GM19467 (cell line): ENCODE measurements around the gene BDKRB2.

ENCODE experiments used
- ATAC-seq: cut with Tn5 transposase; IDR thresholded peaks from one replicate; pipeline ENCODE4 v1.9.1; 2021; ENCODE audit warnings: mild to moderate bottlenecking, moderate library complexity; ENCODE audit not compliant: unreplicated experiment

BDKRB2 gene

DNA sequence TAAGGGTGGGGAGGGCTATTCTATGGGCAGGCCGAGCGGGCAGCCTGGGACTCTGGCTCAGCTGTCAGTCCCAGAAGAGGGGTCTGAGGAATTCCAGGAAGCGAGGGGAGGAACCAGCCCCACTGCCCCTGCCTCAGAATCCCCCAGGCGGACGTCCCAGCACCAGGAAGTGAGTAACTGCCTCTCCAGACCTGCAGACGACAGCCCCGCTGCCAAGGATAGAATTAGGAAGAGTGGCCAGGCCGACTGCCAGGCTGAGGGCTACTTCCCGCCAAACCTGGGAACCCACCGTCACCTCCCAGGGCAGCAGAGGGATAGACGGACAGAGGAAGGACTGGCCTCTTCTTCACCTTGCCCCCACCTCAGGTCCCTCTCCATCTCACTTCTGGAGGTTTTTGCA is 6.7 kb upstream of the BDKRB2 start:
- ATAC-seq, result no peak

DNA sequence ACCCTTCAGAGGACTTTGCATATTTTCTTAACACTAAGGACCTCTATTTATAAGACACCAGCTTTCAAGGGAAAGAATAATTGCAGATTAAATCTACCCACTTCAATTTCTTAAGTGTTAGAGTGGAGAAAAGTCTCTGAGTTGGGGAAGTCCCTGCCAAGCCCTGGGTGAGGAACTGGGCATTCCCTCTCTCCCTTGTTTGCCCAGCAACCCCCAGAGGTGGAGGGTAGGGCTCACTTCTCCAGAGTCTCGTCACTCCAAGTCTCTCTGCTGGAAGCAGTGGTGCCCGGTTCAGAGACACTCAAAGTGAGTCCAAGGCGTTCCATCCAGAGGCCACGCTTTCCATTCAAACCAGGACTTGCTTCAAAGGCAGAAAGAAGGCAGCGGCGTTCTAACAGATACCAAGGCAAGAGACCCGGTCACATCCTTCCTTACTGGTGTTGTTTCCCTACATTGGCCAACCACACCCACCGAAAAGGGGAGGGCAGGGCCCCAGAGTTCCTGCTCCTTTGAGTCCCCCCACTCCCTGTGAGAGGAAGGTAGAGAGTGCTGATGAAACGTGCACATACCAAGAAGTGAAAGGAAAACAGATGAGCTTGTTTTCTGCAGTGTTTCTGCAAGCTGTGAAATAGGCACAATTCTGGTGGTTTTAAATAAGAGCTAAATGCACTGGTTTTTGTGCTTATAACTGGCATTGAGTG is 6.1 kb upstream of the BDKRB2 start:
- no peak for ATAC-seq

DNA sequence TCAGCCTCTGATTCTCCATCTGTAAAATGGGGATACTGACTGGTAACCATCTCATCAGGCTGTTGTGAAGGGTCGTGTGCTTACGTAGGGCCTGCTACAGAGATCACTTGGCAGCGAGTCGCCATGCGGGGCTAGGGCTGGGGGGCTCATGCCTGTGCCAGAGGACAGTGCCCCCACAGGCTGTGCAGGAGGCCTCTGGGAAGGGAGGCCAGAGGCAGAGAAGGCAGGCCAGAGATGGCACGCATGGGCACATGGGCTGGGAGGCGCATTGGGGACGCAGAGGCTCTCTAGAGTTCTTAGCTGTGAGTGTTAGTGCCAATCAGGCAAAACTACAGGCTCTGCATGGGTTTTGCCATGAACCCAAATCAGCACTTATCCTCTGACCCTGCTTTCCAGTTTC is 3.5 kb upstream of the BDKRB2 start:
- ATAC-seq, result no peak

DNA sequence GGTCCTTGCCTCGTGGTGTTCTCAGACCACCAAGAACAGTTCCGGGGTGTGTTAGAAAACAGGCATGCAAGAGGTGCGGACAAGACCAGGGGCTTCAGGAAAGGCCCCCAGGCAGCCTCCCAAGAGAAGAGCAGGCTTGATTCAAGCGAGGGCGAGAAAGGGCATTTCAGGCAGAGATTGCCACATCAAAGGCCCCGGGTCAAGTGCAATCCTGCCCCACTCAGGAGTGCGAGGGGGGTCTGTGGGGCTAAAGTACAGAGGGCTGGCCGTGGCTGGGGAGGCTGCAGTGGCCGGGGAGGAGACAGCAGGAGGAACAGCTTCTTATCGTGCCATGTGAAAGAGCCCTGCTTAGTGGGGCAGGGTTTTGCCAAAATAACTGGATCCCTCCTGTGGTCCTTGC is 2.7 kb upstream of the BDKRB2 start:
- ATAC-seq, result no peak

DNA sequence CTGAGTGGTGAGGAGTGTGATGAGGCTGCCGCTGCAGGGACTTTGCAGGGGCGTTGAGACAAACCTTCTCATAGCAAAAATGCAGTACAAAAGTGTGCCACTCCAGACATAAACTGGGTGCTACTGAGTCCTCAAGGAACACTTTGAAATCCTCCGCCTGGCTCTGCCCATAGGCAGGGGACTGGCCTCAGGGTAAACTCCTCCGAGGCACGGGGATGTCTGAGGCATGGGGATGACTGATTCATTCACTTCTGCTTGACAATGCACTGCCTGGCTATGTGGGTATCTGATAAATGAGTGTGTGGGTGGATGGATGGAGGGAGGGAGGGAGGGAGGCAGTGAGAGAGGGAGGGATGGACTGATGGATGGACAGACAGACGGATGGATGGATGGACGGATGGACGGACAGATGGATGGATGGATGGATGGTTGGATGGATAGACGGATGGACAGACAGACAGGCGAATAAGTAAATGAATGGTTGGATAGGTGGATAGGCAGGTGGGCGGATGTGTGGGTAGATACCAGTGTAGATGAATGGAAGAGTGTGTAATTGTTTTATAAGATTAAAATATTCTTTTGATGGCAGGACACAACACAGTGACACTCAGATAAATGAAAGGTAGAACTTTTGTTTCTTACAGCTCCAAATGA is 2.1 kb upstream of the BDKRB2 start:
- no peak for ATAC-seq

DNA sequence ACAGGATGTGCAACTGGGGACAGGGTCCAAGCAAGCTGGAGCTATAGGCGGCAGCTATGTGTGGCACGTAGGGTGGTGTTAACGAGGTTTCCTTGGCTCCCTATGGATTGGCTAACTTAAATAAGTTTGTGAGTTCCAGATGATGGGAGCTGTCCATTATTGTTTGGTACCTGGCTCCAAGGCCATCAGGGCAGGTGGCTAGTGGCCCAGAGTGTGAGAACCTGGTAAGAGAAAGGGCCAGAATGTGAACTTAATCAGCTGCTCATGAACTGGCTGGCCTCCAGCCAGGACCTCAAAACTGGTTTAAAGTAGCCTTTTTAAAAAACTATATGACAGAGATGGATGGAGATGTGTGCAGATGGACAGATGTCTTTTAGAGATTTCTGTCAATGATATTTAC is 1.5 kb upstream of the BDKRB2 start:
- ATAC-seq, result no peak

DNA sequence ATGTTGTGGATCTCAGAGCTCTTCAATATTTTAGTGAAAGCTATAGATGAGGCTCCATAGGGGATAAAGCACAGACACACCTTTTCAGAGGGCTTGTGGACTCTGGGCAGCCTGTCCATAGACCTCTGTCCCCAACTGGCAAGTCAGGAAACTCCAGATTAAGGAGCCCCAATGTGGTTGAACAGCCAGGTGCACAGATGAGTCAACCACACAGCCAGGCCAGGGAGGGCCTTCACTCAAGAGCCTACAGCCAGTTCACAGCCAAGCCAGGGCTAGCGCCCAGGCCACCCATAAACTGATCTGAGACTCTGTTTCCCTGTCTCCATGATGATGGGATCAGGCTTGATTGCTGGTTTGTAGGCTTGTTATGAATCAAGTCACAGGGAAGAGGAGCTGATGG is 1.0 kb upstream of the BDKRB2 start:
- ATAC-seq, result no peak

DNA sequence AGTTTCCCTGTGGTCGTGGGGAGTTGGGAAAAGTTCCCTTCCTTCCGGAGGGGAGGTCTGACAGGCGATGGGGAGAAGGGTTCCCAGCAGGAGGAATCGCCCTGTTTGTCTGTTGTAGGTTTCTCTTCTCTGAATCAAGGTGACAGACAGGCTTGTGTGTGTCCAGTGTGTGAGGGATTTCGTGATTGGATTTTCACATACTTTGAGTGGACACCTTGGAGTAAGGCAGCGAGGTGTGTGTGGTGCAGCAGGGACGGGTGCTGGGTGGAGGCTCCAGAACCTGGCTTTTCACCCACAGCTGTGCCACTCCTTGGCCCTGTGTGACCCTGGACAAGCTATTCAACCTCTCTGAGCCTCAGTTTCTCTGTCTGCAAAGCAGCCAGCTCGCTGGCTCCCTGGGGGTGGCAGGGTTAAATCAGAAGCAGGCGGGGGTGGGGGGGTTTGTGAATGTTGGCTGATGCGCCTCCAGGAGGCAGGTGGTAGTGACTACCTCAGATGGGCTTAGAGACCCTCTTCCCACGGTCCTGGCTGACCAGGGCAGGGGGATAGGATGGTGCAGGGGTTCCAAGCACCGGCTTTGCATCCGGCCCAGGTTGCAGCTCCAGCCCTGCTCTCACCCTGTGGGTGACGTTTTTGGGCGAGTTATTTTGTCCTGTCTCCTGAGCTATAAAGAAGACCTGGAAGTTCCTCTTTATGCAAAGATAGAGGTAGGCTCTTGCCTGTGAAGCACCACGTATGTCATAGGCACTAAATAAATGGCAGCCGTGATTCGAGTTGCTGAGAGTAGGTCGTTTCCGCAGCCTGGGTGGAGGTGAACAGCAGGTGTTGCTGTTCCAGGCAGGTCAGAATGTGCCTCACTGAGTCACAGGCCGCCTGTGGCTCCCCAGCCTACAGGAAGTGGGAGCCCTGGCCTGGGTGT is 679 bp downstream of the BDKRB2 start:
- ATAC-seq, result no peak

DNA sequence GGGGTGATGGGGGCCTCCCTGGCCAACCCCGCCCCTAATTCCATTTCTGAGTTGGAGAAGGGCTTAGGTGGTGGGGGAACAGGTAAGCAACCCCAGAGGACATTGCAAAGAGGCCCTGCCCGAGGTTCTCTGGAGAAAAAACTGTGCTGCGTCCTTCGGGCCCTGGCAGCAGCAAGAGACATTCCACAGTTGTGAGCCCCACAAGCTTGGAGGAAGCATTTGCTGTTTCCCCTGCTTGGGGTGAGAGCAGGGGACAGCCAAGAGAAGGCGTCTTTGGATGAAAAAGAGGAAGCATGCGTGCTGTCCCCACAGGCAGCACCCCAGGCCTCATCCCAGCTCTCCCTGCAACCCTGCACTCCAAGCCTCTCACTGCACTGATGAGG is 1.3 kb downstream of the BDKRB2 start:
- no peak for ATAC-seq

DNA sequence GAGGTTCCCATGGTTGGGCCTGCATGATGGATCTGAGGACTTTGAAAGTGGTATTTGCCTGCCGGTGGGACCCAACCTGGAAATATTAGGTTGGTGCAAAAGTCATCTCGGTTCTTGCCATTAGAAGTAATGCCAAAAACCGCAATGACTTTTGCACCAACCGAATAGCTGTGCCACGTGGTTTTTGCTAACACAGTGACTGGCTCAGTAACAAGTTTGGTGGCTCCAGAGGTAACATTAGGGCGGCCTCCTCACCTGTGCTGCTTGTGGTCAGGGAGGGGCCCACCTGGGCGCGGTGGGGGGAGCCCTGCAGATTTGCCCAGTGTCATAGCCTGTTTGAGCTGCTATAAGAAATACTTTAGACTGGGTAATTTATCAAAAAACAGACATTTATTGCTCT is 1.8 kb downstream of the BDKRB2 start:
- no peak for ATAC-seq

DNA sequence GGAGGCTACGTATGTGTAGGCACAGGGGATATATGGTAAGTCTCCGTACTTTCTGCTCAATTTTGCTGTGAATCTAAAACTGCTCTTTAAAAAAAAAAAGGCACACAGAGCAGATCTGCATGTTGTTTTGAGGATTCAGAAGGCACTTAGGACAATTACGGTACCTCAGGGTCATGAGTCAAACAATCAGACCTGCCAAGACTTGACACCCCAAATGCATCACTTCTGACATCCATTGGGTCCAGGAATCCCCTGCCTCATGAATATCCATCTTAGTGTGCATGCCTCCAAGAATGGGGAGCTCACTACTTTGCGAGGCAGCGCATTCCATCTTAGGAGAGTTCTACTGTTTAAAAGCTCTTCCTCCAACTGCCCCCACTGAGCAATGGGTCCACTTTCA is 3.0 kb downstream of the BDKRB2 start:
- ATAC-seq, result no peak

DNA sequence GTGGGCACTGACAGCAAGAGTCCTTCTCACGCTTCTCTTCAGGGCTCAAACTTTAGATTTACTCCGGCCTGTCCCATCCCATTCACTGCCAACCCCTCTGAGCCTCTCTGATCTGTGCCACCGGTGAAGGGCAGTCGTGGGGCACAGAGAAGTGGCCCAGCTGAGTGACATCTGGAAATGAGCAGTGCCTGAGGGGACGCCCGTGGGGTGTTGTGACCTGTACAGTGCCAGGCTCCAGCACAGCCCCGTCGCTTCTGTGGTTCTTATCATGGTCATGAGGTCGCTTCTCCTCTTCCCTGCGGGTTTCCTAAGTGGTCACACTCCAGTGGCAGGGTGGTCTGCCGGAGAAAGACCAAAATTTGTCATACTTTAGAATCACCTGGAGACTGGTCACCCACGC is 4.1 kb downstream of the BDKRB2 start:
- ATAC-seq, result no peak

DNA sequence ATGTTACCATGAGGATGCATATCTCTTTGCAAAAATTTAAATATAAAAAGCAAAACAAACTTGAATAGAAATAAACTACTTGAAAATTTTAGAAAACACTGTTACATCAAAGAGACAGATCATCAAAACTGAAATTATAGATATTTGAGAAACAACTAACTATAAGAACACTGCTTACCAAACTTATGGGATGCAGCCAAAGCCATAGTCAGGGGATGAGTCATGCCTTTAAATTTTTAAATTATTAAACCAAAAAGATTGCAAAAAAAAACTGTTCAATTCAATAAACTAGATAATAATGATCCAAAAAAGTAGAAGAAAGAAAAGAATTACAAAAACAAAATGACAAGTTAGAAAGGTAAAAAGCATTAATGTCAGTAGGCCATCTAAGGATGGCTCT is 7.5 kb downstream of the BDKRB2 start:
- no peak for ATAC-seq

DNA sequence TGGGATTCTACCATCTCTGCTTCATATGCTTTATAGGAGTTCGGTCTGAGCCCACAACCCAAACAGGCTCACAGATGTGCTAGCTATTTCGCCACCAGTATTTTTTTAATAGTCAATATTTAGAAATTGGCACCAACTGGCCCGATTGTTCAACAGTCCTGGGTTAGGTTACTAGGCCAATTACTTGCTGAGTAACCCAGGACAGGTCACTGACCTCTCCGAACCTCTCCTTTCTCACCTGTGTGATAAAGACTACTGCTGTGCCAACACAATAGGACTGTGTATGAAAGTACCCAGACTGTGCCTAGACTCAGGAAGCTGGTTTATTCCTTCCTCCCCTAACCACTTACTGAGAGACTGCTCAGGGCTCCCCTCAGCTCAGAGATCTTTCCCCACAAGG is 8.3 kb downstream of the BDKRB2 start:
- no peak for ATAC-seq

DNA sequence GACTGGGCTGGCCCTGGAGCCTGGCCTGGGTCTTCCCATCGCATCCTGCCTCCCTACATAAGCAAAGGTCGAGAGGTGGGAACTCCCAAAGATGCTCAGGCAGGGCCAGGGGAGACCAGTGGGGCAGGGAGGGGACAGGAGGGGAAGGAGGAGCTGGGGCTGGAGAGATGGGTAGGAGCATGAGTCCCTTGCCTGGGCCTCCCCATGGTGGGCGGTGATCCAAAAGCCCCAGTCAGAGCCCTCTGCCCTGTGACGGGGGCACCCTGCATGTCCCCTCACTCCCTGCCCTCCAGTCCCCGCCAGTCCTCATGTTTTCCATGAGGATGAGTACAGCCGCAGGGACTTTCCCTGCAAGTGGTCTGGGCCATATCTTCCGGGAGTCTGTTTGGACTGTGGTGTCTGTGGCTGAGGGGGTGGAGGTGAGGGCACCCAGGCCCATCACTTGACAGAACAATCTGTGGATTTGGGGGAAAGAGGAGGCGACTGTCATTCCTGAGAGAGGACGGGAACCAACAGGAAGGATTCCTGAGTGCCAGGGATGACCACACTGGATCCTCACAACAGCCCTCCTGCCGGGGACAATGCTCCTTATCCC is 9.3 kb downstream of the BDKRB2 start:
- ATAC-seq, result no peak

DNA sequence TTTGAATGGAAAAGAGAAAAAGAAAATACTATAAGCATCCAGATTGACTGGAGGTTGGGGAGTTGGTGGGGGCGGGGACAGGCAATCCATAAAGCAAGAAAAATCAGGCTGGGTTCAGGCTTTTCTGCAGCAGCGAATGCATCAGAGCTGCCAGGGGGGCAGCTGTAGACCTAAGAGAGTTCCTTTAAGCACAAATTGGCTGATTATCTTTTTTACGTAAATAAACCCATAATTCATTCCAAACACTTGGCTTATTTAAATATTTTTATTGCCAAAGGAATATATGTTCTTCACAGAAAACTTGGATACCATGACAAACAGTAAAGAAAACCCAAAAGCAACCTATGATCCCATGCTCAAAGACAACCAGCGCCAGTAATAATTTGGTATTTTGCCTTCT is 10.2 kb downstream of the BDKRB2 start:
- ATAC-seq, result no peak

DNA sequence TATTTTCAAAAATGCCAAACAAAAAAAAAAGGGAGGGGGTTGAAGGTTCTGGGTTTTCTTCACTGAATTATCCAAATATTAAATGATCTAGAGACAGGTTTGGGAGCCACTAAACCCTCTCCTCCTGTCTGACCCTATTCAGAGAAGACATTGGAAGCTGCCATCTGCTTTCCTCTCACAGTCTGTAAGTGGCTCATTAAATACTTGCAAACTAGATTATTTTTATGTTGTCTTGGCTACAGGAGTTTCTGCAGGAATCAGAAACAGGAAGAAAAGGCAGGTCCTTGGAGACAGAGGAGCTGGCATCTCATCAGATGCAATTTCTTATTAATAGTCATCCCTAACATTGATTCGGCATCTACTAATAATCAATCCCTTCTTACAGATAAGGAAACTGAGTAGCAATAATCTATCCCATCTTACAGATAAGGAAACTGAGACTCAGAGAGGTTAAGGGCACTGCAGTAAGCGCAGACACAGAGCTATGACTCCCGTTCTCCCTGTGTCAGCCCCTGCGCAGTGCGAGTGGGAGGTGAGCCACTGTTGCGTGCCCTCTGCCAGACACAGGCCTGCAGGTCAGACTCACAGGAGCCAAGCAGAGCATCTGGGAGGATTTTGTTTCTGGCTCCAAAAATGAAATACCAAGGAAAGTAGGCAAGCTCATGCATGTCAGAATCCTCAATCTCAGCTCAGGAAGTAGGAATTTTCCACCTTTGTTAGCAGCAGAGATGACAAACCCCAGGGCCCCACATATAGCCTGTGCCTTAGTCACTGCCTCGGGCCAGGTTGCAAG is 11.0 kb downstream of the BDKRB2 start:
- no peak for ATAC-seq

DNA sequence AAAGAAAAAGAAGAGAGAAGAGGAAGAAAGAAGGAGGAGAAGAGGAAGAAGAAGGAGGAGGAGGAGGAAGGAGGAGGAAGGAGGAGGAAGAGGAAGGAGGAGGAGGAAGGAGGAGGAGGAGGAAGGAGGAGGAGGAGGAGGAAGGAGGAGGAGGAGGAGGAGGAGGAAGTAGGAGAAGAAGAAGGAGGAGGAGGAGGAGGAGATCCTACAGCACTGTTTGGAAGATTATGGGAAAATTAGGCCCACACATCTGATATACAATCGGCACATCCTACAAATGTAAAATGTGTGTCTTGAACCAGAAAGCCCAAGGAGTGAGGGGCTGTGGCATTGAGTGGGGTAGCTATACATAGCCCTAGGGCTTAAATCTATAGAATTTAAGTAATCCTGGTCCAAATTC is 12.0 kb downstream of the BDKRB2 start:
- no peak for ATAC-seq

DNA sequence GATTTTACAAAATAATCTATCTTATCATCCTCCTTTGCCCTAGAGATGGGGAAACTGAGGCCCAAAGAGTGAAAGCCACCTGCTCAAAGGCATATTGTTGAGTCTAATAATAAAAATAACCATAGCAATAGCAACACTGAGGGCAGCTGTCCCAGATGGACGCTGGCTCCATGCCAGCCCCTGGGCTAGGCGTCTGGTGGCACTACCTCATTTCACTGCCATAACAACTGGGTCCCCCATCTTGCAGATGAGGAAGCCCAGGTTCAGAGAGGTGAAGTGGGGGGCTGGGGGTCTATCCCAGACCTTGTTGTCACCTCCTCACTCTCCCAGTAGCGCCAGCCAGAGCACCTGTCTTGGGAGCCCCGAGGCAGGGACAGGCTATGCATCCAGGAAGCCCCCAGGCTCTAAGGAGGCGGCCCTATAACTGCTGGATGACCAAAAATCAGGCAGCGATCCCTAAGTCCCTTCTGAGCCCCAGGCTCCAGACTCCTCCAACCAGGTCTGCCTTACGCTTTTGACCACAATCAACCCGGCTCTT is 12.8 kb downstream of the BDKRB2 start:
- ATAC-seq, result no peak

DNA sequence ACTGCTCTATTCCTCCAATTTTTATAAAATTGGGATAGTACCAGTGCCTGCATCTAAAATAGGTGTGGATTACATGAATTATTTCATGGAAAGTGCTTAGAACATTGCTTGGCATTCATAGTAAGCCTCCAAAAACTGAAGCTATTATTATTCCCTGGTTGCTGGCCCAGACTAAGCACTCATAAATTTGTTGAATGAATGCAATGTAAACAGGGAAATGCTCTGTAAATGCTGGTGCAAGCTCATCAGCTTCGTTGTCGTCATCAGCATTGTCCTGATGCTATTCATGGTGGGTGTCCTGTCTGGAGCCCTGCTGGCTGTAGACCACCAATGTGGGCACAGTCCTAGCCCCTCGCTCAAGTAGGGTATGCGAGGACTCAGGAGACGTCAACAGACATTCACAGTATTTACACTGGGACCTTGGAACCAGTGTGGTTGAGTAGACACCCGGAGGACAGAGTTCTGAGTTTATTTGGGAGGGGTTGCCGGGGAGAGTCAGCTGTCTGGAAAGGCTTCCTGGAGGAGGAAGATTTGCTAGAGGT is 16.5 kb downstream of the BDKRB2 start:
- ATAC-seq, result no peak
